ENCODE results near the gene SORCS1. TPM values are rescaled to one million over a fixed set of nuclear protein-coding genes. Genes with fewer than 3 reads are reported as not detected.

Gene SORCS1
- total and polyA plus RNA-seq, 2 experiments from 2014 or later = 1.1 to 4.6 TPM

- no peaks in the 10 kb centered on the region for H3K9me3 ChIP-seq (ENCODE audit: low read depth)
- WGBS (ENCODE audit: low lambda C conversion rate, missing lambda C conversion rate) = 90% methylated on average over 7 of the region's 7 CpGs
- DNase-seq (ENCODE audit: low spot score) = no peak
- no peak overlapping the region for H3K27ac ChIP-seq
- H3K36me3 ChIP-seq (replicated peaks; ENCODE audit: insufficient read depth, low read depth) = no peaks in the 10 kb centered on the region
- no peak overlapping the region for H3K4me3 ChIP-seq
- no peaks in the 10 kb centered on the region for H3K79me2 ChIP-seq
- H2AFZ ChIP-seq = no peak overlapping the region
- H3K27me3 ChIP-seq = no peaks in the 10 kb centered on the region
- no peaks in the 10 kb centered on the region for H3K9me2 ChIP-seq (replicated peaks; ENCODE audit: insufficient read depth)
- no peaks in the 10 kb centered on the region for H4K20me1 ChIP-seq (ENCODE audit: insufficient read depth, poor library complexity, severe bottlenecking)
- no peaks in the 10 kb centered on the region for H3K4me1 ChIP-seq (ENCODE audit: insufficient read depth)
- TF ChIP-seq, protein P1, sequence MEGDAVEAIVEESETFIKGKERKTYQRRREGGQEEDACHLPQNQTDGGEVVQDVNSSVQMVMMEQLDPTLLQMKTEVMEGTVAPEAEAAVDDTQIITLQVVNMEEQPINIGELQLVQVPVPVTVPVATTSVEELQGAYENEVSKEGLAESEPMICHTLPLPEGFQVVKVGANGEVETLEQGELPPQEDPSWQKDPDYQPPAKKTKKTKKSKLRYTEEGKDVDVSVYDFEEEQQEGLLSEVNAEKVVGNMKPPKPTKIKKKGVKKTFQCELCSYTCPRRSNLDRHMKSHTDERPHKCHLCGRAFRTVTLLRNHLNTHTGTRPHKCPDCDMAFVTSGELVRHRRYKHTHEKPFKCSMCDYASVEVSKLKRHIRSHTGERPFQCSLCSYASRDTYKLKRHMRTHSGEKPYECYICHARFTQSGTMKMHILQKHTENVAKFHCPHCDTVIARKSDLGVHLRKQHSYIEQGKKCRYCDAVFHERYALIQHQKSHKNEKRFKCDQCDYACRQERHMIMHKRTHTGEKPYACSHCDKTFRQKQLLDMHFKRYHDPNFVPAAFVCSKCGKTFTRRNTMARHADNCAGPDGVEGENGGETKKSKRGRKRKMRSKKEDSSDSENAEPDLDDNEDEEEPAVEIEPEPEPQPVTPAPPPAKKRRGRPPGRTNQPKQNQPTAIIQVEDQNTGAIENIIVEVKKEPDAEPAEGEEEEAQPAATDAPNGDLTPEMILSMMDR (IDR thresholded peaks at IDR 0.05; ENCODE audit: poor library complexity) = no peak
- TF ChIP-seq EZH2 (IDR thresholded peaks at IDR 0.05; ENCODE audit: borderline replicate concordance) = no peak
- no peak overlapping the region for H3K4me2 ChIP-seq
Observed at GRCh38 chr10:106547047-106547635, 617.4 kb downstream of the SORCS1 start.

- no peak for DNase-seq (ENCODE audit: low spot score)
- H3K79me2 ChIP-seq = no peaks in the 10 kb centered on the region
- no peaks in the 10 kb centered on the region for H3K36me3 ChIP-seq (replicated peaks; ENCODE audit: insufficient read depth, low read depth)
- no peak overlapping the region for H2AFZ ChIP-seq
- H4K20me1 ChIP-seq (ENCODE audit: insufficient read depth, poor library complexity, severe bottlenecking) = no peaks in the 10 kb centered on the region
- WGBS (ENCODE audit: low lambda C conversion rate, missing lambda C conversion rate) = 93% methylated on average over 3 of the region's 3 CpGs
- no peak overlapping the region for H3K4me2 ChIP-seq
- H3K9me2 ChIP-seq (replicated peaks; ENCODE audit: insufficient read depth) = no peaks in the 10 kb centered on the region
- no peak overlapping the region for H3K27ac ChIP-seq
- H3K9me3 ChIP-seq (ENCODE audit: low read depth) = no peaks in the 10 kb centered on the region
- H3K4me3 ChIP-seq = no peak overlapping the region
- no peaks in the 10 kb centered on the region for H3K27me3 ChIP-seq
- H3K4me1 ChIP-seq (ENCODE audit: insufficient read depth) = no peaks in the 10 kb centered on the region
- TF ChIP-seq EZH2phosphoT487 (IDR thresholded peaks at IDR 0.05; ENCODE audit: low read depth, severe bottlenecking, unreplicated experiment) (no peak), EZH2 (IDR thresholded peaks at IDR 0.05; ENCODE audit: borderline replicate concordance) (no peak)
- TF ChIP-seq, protein P1 (IDR thresholded peaks at IDR 0.05; ENCODE audit: poor library complexity) = no peak
Observed at GRCh38 chr10:106542461-106542860, 622.0 kb downstream of the SORCS1 start.

DNA sequence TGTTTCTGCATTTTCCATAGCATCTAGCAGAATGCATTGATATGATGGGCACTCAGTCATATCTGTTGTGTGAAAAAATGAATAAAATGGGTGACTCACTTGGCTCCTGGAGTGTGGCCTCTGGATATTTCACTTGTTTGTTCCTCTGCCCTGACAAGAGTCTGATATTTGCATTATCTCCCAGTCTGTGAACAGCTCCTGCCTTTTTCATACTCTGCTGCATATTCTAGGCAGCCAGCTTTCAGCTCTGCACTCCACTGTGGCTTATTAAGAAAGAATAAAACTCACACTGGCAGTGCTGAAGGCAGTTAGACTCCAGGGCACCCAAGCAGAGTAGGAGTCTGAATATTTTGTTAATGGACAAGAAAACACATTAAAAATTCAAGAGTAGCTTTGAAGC lies 623.9 kb downstream of the SORCS1 start:
- H3K9me3 ChIP-seq (ENCODE audit: low read depth) = no peaks in the 10 kb centered on the region
- H3K27ac ChIP-seq = no peak overlapping the region
- H3K27me3 ChIP-seq = no peaks in the 10 kb centered on the region
- no peaks in the 10 kb centered on the region for H3K36me3 ChIP-seq (replicated peaks; ENCODE audit: insufficient read depth, low read depth)
- no peak overlapping the region for H3K4me2 ChIP-seq
- H4K20me1 ChIP-seq (ENCODE audit: insufficient read depth, poor library complexity, severe bottlenecking) = no peaks in the 10 kb centered on the region
- no peaks in the 10 kb centered on the region for H3K79me2 ChIP-seq
- no peak overlapping the region for H2AFZ ChIP-seq
- TF ChIP-seq EZH2phosphoT487 (IDR thresholded peaks at IDR 0.05; ENCODE audit: low read depth, severe bottlenecking, unreplicated experiment) (no peak), EZH2 (IDR thresholded peaks at IDR 0.05; ENCODE audit: borderline replicate concordance) (no peak)
- TF ChIP-seq, protein P1 (IDR thresholded peaks at IDR 0.05; ENCODE audit: poor library complexity) = no peak
- H3K9me2 ChIP-seq (replicated peaks; ENCODE audit: insufficient read depth) = no peaks in the 10 kb centered on the region
- H3K4me1 ChIP-seq (ENCODE audit: insufficient read depth) = no peaks in the 10 kb centered on the region
- H3K4me3 ChIP-seq = no peak overlapping the region
- DNase-seq (ENCODE audit: low spot score) = no peak

- Histone ChIP-seq H3K4me1 (ENCODE audit: insufficient read depth) (no peaks in the 10 kb centered on the region), H3K9me3 (ENCODE audit: low read depth) (no peaks in the 10 kb centered on the region), H3K79me2 (no peaks in the 10 kb centered on the region), H3K4me3 (no peak overlapping the region), H3K4me2 (no peak overlapping the region), H2AFZ (no peak overlapping the region), H3K36me3 (replicated peaks; ENCODE audit: insufficient read depth, low read depth) (no peaks in the 10 kb centered on the region), H3K27me3 (no peaks in the 10 kb centered on the region), H3K27ac (no peak overlapping the region), H4K20me1 (ENCODE audit: insufficient read depth, poor library complexity, severe bottlenecking) (no peaks in the 10 kb centered on the region), H3K9me2 (replicated peaks; ENCODE audit: insufficient read depth) (no peaks in the 10 kb centered on the region)
- WGBS (ENCODE audit: low lambda C conversion rate, missing lambda C conversion rate) = 88% methylated on average over 5 of the region's 5 CpGs
- no peak for DNase-seq (ENCODE audit: low spot score)
- TF ChIP-seq, protein P1 (IDR thresholded peaks at IDR 0.05; ENCODE audit: poor library complexity) = no peak
- no peak for TF ChIP-seq EZH2 (IDR thresholded peaks at IDR 0.05; ENCODE audit: borderline replicate concordance)
- no peak for TF ChIP-seq EZH2phosphoT487 (IDR thresholded peaks at IDR 0.05; ENCODE audit: low read depth, severe bottlenecking, unreplicated experiment)
Observed at GRCh38 chr10:106537866-106538265, 626.6 kb downstream of the SORCS1 start.
